B cell (primary cell): ENCODE data around the gene RFX3.

Source experiments
- EZH2 ChIP-seq: IDR thresholded peaks from 2 replicates; pipeline ENCODE4 v1.6.1; 2012; ENCODE audit warnings: borderline replicate concordance, low read depth, mild to moderate bottlenecking, moderate library complexity, low read length; ENCODE audit not compliant: insufficient read depth, poor library complexity, severe bottlenecking
- TF ChIP-seq, protein P1 (sequence below): fragments of 200-600 bp; IDR thresholded peaks from one replicate; pipeline ENCODE4 v1.8.0; 2022; ENCODE audit warnings: antibody characterized with exemption, mild to moderate bottlenecking

- no peak for TF ChIP-seq EZH2
- TF ChIP-seq, protein P1, sequence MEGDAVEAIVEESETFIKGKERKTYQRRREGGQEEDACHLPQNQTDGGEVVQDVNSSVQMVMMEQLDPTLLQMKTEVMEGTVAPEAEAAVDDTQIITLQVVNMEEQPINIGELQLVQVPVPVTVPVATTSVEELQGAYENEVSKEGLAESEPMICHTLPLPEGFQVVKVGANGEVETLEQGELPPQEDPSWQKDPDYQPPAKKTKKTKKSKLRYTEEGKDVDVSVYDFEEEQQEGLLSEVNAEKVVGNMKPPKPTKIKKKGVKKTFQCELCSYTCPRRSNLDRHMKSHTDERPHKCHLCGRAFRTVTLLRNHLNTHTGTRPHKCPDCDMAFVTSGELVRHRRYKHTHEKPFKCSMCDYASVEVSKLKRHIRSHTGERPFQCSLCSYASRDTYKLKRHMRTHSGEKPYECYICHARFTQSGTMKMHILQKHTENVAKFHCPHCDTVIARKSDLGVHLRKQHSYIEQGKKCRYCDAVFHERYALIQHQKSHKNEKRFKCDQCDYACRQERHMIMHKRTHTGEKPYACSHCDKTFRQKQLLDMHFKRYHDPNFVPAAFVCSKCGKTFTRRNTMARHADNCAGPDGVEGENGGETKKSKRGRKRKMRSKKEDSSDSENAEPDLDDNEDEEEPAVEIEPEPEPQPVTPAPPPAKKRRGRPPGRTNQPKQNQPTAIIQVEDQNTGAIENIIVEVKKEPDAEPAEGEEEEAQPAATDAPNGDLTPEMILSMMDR: no peak
These were observed 3.8 kb downstream of the RFX3 start for GRCh38 chr9:3521966-3522365.
